DMS79 (cell line): ENCODE data around the gene BMPER.
A peak's percentile ranks its signal among the peaks of the same experiment; 100 is the strongest.

ENCODE experiments used
- DNase-seq: peaks from one replicate; lab custom pipeline; 2025; lab: John Stamatoyannopoulos, UW

BMPER gene

GRCh38 chr7:33905389-33906032, at the start of gene BMPER:
TSS of gene BMPER (plus strand) at chr7:33905539. CDS start at chr7:33905614, 75 bp downstream.
- DNase-seq, result peak; percentile 20

GRCh38 chr7:33861947-33862346, 43.4 kb upstream of the BMPER start:
- DNase-seq, result no peak

GRCh38 chr7:33862946-33863814, 42.2 kb upstream of the BMPER start:
- no peak for DNase-seq

- DNase-seq, result no peak
Observed at GRCh38 chr7:33868166-33868565, 37.2 kb upstream of the BMPER start.

GRCh38 chr7:33869176-33869575, 36.2 kb upstream of the BMPER start:
- no peak for DNase-seq

GRCh38 chr7:33870120-33870519, 35.2 kb upstream of the BMPER start:
- DNase-seq, result no peak

- no peak for DNase-seq
Observed at GRCh38 chr7:33872870-33873269, 32.5 kb upstream of the BMPER start.

GRCh38 chr7:33873518-33873917, 31.8 kb upstream of the BMPER start:
- DNase-seq, result no peak

- no peak for DNase-seq
Observed at GRCh38 chr7:33873981-33874750, 31.2 kb upstream of the BMPER start.

GRCh38 chr7:33874943-33875342, 30.4 kb upstream of the BMPER start:
- DNase-seq, result no peak

- DNase-seq, result no peak
Observed at GRCh38 chr7:33876596-33877274, 28.6 kb upstream of the BMPER start.

- no peak for DNase-seq
Observed at GRCh38 chr7:33880787-33881186, 24.6 kb upstream of the BMPER start.

- no peak for DNase-seq
Observed at GRCh38 chr7:33881316-33881715, 24.0 kb upstream of the BMPER start.

- DNase-seq, result no peak
Observed at GRCh38 chr7:33882040-33882837, 23.1 kb upstream of the BMPER start.

GRCh38 chr7:33882950-33883670, 22.2 kb upstream of the BMPER start:
- no peak for DNase-seq

GRCh38 chr7:33883671-33883965, 21.7 kb upstream of the BMPER start:
- DNase-seq, result no peak

- DNase-seq, result no peak
Observed at GRCh38 chr7:33885290-33886148, 19.8 kb upstream of the BMPER start.

GRCh38 chr7:33886149-33886623, 19.2 kb upstream of the BMPER start:
- no peak for DNase-seq

GRCh38 chr7:33887266-33887975, 17.9 kb upstream of the BMPER start:
- DNase-seq, result no peak
